Stomach smooth muscle (tissue), 2 donors: ENCODE data around the gene TGM5.

Experiments
- H3K27ac ChIP-seq: one replicate; pipeline ENCODE4 v1.7.0; 2013; ENCODE audit warnings: mild to moderate bottlenecking, low read length, inconsistent platforms
- H3K27me3 ChIP-seq, 2 donors: one replicate each; pipeline ENCODE4 v1.7.0; 2013; ENCODE audit warnings: low read length in 2 of 2; ENCODE audit not compliant: insufficient read depth in 2 of 2, control insufficient read depth in 1 of 2
- H3K36me3 ChIP-seq, 2 donors: one replicate each; pipeline ENCODE4 v1.7.0; 2013; ENCODE audit warnings: low read length in 2 of 2; ENCODE audit not compliant: control insufficient read depth in 2 of 2, insufficient read depth in 2 of 2
- H3K4me1 ChIP-seq: one replicate; pipeline ENCODE4 v1.7.0; 2013; ENCODE audit warnings: low read length; ENCODE audit not compliant: control insufficient read depth, insufficient read depth
- H3K4me3 ChIP-seq, 2 donors: one replicate each; pipeline ENCODE4 v1.7.0; 2013; ENCODE audit warnings: low read length in 2 of 2
- H3K9ac ChIP-seq, 2 donors: one replicate each; pipeline ENCODE4 v1.7.0; 2013; ENCODE audit warnings: low read length in 2 of 2, mild to moderate bottlenecking in 1 of 2
- H3K9me3 ChIP-seq, 2 donors: one replicate each; pipeline ENCODE4 v1.7.0; 2013; ENCODE audit warnings: low read length in 2 of 2; ENCODE audit not compliant: control insufficient read depth in 2 of 2
- donor health status: healthy.
- donor health status: Pancreatic carcinoma.

Gene TGM5

GRCh38 chr15:43258781-43259180, 7.9 kb downstream of the TGM5 start:
- Histone ChIP-seq H3K36me3 (no peaks in the 10 kb centered on the region), H3K9me3 (no peaks in the 10 kb centered on the region), H3K4me1 (no peaks in the 10 kb centered on the region), H3K4me3 (no peak overlapping the region), H3K27ac (no peak overlapping the region), H3K27me3 (peaks cover 0 to 4% of the 10 kb centered on the region in 2 donors), H3K9ac (no peak overlapping the region)

DNA sequence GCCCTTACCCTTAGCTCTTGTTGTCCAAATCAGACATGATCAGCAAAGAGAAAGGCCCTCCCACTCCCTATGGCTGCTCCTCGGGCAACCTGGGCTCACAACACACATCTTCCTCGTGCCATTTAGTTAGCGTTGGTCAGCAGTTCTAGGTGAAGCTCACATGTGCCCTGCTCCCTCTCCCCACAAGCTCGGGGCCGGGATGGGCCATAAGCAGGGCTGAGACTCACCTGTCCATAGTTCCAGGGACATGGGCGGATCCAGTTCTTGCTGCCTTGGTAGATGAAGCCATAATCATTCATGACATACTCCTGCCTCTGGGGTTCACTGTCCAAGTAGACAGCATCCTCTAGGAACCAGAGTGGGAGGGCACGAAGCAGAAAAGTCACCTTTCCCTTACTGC, 10.4 kb downstream of the TGM5 start:
- Histone ChIP-seq H3K27me3 (peaks cover 2 to 4% of the 10 kb centered on the region in 2 donors), H3K9ac (no peak overlapping the region), H3K36me3 (no peaks in the 10 kb centered on the region), H3K9me3 (no peaks in the 10 kb centered on the region), H3K4me3 (no peak overlapping the region), H3K4me1 (no peaks in the 10 kb centered on the region), H3K27ac (no peak overlapping the region)

DNA sequence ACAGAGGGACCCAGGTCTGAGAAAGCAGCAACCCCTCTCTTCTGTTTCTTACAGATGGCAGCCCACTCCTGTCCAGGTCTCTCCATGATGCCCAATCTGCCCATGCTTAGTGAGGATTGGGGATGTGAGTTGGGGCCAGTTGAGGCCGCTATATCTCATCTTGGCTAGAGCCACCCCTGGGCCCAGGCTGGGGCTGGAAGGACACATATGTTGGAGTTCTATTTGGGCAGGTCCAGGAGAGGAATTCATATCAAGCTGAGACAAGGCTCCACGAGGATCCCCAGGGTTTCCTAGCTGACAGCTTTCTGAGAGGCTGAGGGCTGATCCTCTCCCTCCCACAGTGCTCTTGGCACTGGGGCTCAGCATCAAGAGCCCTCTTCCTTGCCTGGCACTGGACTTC, 11.4 kb downstream of the TGM5 start:
- no peak overlapping the region for H3K27ac ChIP-seq
- no peaks in the 10 kb centered on the region for H3K9me3 ChIP-seq
- no peaks in the 10 kb centered on the region for H3K4me1 ChIP-seq
- H3K4me3 ChIP-seq = no peak overlapping the region
- no peaks in the 10 kb centered on the region for H3K36me3 ChIP-seq
- H3K9ac ChIP-seq = no peak overlapping the region
- H3K27me3 ChIP-seq = peaks cover 2 to 4% of the 10 kb centered on the region in 2 donors

- Histone ChIP-seq H3K9me3 (no peaks in the 10 kb centered on the region), H3K36me3 (no peaks in the 10 kb centered on the region), H3K27ac (no peak overlapping the region), H3K9ac (no peak overlapping the region), H3K4me3 (no peak overlapping the region), H3K4me1 (no peaks in the 10 kb centered on the region), H3K27me3 (peaks cover 2 to 4% of the 10 kb centered on the region in 2 donors)
Measured at GRCh38 chr15:43253431-43254403, 13.0 kb downstream of the TGM5 start.

DNA sequence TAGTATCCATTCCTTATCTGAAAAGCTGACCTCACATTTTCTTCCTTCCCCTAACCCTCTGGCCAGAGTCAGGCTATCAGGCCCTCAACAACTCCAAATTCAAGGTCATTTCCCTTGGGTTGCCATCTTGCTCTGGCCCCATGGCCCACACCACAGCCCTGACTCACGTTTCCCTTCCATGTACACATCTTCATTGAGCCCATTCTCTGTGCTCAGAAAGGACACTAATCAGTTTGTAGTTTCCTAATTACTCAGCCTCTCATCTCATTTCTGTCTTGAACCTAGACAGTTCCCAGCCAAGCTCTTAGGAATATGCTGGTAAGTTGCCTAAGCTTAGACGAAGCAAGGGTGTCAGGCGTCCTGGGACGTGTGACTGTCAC, 14.9 kb downstream of the TGM5 start:
- Histone ChIP-seq H3K9ac (no peak overlapping the region), H3K9me3 (no peaks in the 10 kb centered on the region), H3K4me1 (no peaks in the 10 kb centered on the region), H3K27ac (no peak overlapping the region), H3K36me3 (no peaks in the 10 kb centered on the region), H3K4me3 (no peak overlapping the region), H3K27me3 (peaks cover 2 to 4% of the 10 kb centered on the region in 2 donors)

DNA sequence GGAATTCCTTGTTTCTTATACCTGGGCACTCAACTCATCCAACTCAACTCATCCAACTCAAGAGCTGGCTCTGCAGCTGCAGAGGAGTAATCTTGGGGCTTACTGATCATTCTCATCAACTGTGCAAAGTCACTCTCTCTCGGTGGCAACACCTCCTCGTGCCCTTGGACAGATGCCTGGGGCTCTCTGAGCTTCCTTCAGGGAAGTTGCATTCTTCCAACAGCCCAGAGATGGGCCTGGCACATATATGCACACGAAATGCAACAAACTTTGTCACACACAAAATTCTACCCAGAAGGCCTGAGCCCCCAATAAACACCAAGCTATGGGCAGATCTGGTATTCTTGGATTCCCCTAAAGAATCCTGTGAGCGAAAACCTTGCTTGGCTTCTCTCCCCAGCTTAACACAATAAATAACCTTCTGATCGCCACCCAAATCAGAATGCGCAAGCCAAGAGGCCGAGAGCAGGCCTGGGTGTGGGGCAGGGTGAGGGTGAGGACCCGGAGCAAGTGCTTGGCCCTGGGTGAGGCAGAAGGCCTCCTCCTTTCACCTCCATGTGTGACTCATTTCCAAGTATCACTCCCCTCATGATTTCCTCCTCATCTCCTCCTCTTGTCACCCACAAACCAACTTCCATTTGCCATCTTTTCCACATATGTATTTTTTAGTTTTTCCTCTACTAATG, 15.4 kb downstream of the TGM5 start:
- peaks cover 2 to 4% of the 10 kb centered on the region in 2 donors for H3K27me3 ChIP-seq
- H3K4me1 ChIP-seq = no peaks in the 10 kb centered on the region
- H3K4me3 ChIP-seq = no peak overlapping the region
- no peak overlapping the region for H3K27ac ChIP-seq
- H3K36me3 ChIP-seq = no peaks in the 10 kb centered on the region
- H3K9ac ChIP-seq = no peak overlapping the region
- peaks cover 0 to 1% of the 10 kb centered on the region in 2 donors for H3K9me3 ChIP-seq

- no peak overlapping the region for H3K27ac ChIP-seq
- no peaks in the 10 kb centered on the region for H3K4me1 ChIP-seq
- peaks cover 0 to 4% of the 10 kb centered on the region in 2 donors for H3K9me3 ChIP-seq
- no peaks in the 10 kb centered on the region for H3K36me3 ChIP-seq
- H3K4me3 ChIP-seq = no peak overlapping the region
- no peak overlapping the region for H3K9ac ChIP-seq
- H3K27me3 ChIP-seq = peaks cover 2% of the 10 kb centered on the region in 2 donors
Measured at GRCh38 chr15:43250785-43251184, 15.9 kb downstream of the TGM5 start.

DNA sequence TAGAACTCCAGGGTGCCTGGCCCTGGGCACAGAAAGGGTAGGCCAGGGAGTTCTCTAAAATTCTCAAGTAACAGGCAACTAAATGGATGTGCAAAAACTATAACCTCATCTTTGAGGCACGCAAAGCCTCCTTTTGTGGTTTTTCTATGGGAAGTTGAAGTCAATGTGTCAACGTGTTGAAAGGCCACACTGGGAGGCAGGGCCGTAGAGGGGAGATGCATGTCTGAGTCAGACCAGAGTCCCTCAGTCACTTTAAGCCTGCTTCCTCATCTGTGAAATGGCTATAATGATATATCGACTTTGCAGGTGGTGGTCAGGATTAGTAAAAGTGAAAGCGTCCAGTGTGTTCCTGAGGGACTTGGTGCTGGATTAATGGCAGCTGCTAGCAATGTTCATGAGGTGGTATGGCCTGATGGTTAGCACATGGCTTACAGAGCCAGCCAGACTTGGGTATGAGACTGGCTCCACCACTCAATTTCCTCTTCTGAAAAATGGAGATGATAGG, 17.0 kb downstream of the TGM5 start:
- Histone ChIP-seq H3K4me1 (no peaks in the 10 kb centered on the region), H3K9ac (no peak overlapping the region), H3K27ac (no peak overlapping the region), H3K27me3 (peaks cover 0 to 2% of the 10 kb centered on the region in 2 donors), H3K36me3 (no peaks in the 10 kb centered on the region), H3K9me3 (peaks cover 0 to 4% of the 10 kb centered on the region in 2 donors), H3K4me3 (no peak overlapping the region)

GRCh38 chr15:43249236-43249635, 17.5 kb downstream of the TGM5 start:
- H3K4me1 ChIP-seq = no peaks in the 10 kb centered on the region

DNA sequence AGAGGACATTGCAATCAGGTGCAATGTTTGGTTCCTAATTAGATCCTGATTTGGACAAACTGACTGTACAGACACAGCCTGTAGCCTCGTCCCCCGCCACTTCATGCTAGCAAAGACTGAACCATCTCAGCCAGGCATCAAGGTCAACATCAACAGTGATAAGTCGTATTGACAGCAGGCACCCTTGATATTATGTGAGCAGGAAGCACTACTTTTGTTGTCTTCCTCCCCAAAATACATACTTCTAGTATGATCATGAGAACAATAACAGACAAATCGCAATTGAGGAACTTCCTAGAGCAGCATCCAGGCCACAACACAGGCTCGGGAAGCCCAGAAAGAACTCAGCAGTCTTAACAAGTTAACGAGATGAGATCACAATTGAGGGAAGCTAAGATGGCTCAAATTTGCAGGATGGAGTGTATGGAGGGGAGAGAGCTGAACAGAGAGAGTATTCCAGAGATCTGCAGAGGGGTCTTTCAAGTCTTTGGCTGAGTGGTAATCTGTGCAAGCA, 20.4 kb downstream of the TGM5 start:
- no peaks in the 10 kb centered on the region for H3K4me1 ChIP-seq
- no peak overlapping the region for H3K4me3 ChIP-seq
- H3K9me3 ChIP-seq = peaks cover 0 to 4% of the 10 kb centered on the region in 2 donors
- H3K27ac ChIP-seq = no peak overlapping the region
- H3K27me3 ChIP-seq = no peaks in the 10 kb centered on the region
- H3K36me3 ChIP-seq = no peaks in the 10 kb centered on the region
- H3K9ac ChIP-seq = no peak overlapping the region

More at GRCh38 chr15:43249236-43249635, 17.5 kb downstream of the TGM5 start:
- Histone ChIP-seq H3K4me3 (no peak overlapping the region), H3K36me3 (no peaks in the 10 kb centered on the region), H3K27ac (no peak overlapping the region), H3K27me3 (peaks cover 0 to 2% of the 10 kb centered on the region in 2 donors), H3K9ac (no peak overlapping the region), H3K9me3 (peaks cover 0 to 4% of the 10 kb centered on the region in 2 donors)
